HepG2 (cell line): Measurements from ENCODE around the gene PDIA6. TPM values are rescaled to one million over a fixed set of nuclear protein-coding genes. Genes with fewer than 3 reads are reported as not detected.

Experiments
- AGO1 ChIP-seq: fragments of 200-400 bp; formaldehyde crosslinking; IDR thresholded peaks from 2 replicates; pipeline ENCODE4 v1.6.1; 2017; ENCODE audit warnings: mild to moderate bottlenecking, low read depth, low read length, moderate library complexity; ENCODE audit not compliant: poor library complexity, severe bottlenecking
- ATM ChIP-seq: fragments of 450-650 bp; IDR thresholded peaks from 2 replicates; pipeline ENCODE4 v1.7.1; 2017; ENCODE audit warnings: mild to moderate bottlenecking, borderline replicate concordance
- CENPX ChIP-seq: sonication (generic); formaldehyde crosslinking; IDR thresholded peaks from 2 replicates; pipeline ENCODE4 v1.9.0; 2021; ENCODE audit warnings: mild to moderate bottlenecking, missing genetic modification reagents, moderate library complexity
- DPF2 ChIP-seq: sonication (generic); formaldehyde crosslinking; IDR thresholded peaks from 2 replicates; pipeline ENCODE4 v1.4.0; 2020; ENCODE audit warnings: mild to moderate bottlenecking, low read depth, missing genetic modification reagents, borderline replicate concordance
- HNRNPH1 ChIP-seq: fragments of 200-400 bp; formaldehyde crosslinking; optimal IDR thresholded peaks from 2 replicates; pipeline ENCODE3; 2017; ENCODE audit warnings: mild to moderate bottlenecking, low read depth, low read length
- JDP2 ChIP-seq: sonication (generic); formaldehyde crosslinking; IDR thresholded peaks from 2 replicates; pipeline ENCODE4 v1.8.1; 2022; ENCODE audit warnings: missing genetic modification reagents, borderline replicate concordance
- JUN ChIP-seq: sonication (generic); formaldehyde crosslinking; IDR thresholded peaks from 2 replicates; pipeline ENCODE4 v1.4.0; 2020; ENCODE audit warnings: mild to moderate bottlenecking, missing genetic modification reagents
- KAT7 ChIP-seq: IDR thresholded peaks from 2 replicates; pipeline ENCODE4 v1.6.1; 2018; ENCODE audit warnings: borderline replicate concordance, missing compliant biosample characterization
- MTA1 ChIP-seq: sonication (generic); formaldehyde crosslinking; IDR thresholded peaks from 2 replicates; pipeline ENCODE4 v1.4.0; 2020; ENCODE audit warnings: missing genetic modification reagents, mild to moderate bottlenecking, borderline replicate concordance
- PTBP1 ChIP-seq: fragments of 200-400 bp; formaldehyde crosslinking; IDR thresholded peaks from 2 replicates; pipeline ENCODE4 v1.6.1; 2018; ENCODE audit warnings: low read length, low read depth; ENCODE audit not compliant: poor library complexity, severe bottlenecking
- SOX13 ChIP-seq, 3 experiments: fragments of 450-650 bp in 1 of 3; sonication (generic) in 1 of 3; formaldehyde crosslinking in 1 of 3; IDR thresholded peaks in 2 of 3; conservative IDR thresholded peaks in 1 of 3; 2 replicates each; pipeline versions ENCODE4 v1.5.0 to v1.6.1; 2016 to 2020; ENCODE audit warnings: antibody characterized with exemption in 1 of 3, mild to moderate bottlenecking in 1 of 3, missing compliant biosample characterization in 1 of 3, missing genetic modification reagents in 1 of 3, moderate library complexity in 1 of 3
- THAP8 ChIP-seq: sonication (generic); formaldehyde crosslinking; IDR thresholded peaks from 2 replicates; pipeline ENCODE4 v1.5.1; 2020; ENCODE audit warnings: missing genetic modification reagents, mild to moderate bottlenecking, borderline replicate concordance
- TSC22D2 ChIP-seq: sonication (generic); formaldehyde crosslinking; IDR thresholded peaks from 2 replicates; pipeline ENCODE4 v1.5.1; 2020; ENCODE audit warnings: missing genetic modification reagents, mild to moderate bottlenecking, borderline replicate concordance
- ZMAT3 ChIP-seq: sonication (generic); formaldehyde crosslinking; conservative IDR thresholded peaks from 2 replicates; pipeline ENCODE4 v1.7.0; 2021; ENCODE audit warnings: missing genetic modification reagents
- ZNF354B ChIP-seq: sonication (generic); formaldehyde crosslinking; IDR thresholded peaks from 2 replicates; pipeline ENCODE4 v1.8.0; 2022; ENCODE audit warnings: mild to moderate bottlenecking, missing genetic modification reagents
- ZNF430 ChIP-seq: sonication (generic); formaldehyde crosslinking; IDR thresholded peaks from 2 replicates; pipeline ENCODE4 v1.9.0; 2021; ENCODE audit warnings: mild to moderate bottlenecking, missing genetic modification reagents
- ZNF451 ChIP-seq: sonication (generic); formaldehyde crosslinking; IDR thresholded peaks from 2 replicates; pipeline ENCODE4 v1.5.0; 2020; ENCODE audit warnings: mild to moderate bottlenecking, missing genetic modification reagents
- ZNF547 ChIP-seq: sonication (generic); formaldehyde crosslinking; IDR thresholded peaks from 2 replicates; pipeline ENCODE4 v1.5.1; 2020; ENCODE audit warnings: mild to moderate bottlenecking, missing genetic modification reagents
- ZNF580 ChIP-seq: IDR thresholded peaks from 2 replicates; pipeline ENCODE4 v1.6.1; 2016; ENCODE audit warnings: low read depth, borderline replicate concordance
- ZNF614 ChIP-seq: IDR thresholded peaks from 2 replicates; pipeline ENCODE4 v1.6.1; 2018; ENCODE audit warnings: missing biosample characterization, missing genetic modification reagents, inconsistent platforms, borderline replicate concordance
- ZNF629 ChIP-seq: sonication (generic); formaldehyde crosslinking; conservative IDR thresholded peaks from 2 replicates; pipeline ENCODE4 v1.5.0; 2020; ENCODE audit warnings: missing genetic modification reagents
- ZSCAN20 ChIP-seq: sonication (generic); formaldehyde crosslinking; IDR thresholded peaks from 2 replicates; pipeline ENCODE4 v1.4.0; 2020; ENCODE audit warnings: missing genetic modification reagents, mild to moderate bottlenecking, borderline replicate concordance
- ZSCAN30 ChIP-seq: sonication (generic); formaldehyde crosslinking; IDR thresholded peaks from 2 replicates; pipeline ENCODE4 v1.5.0; 2020; ENCODE audit warnings: mild to moderate bottlenecking, missing genetic modification reagents
- polyA plus RNA-seq, 8 experiments: library from polyadenylated mRNA; depleted of rRNA in 3 of 8; stranded (reverse) in 7 of 8; unstranded in 1 of 8; fragments of >200 nt; fragmentation: Illumina TruSeq in 4 of 8; extraction: Trizol in 4 of 8; gene quantifications; 2 replicates each; pipeline versions ENCODE4 v1.2.1 to v1.2.3, GENCODE V29; 2011 to 2016; ENCODE audit warnings: low read depth in 4 of 8, missing spikeins in 1 of 8, mixed read lengths in 1 of 8; ENCODE audit not compliant: insufficient read depth in 1 of 8
- total RNA-seq, 5 experiments: library from RNA; depleted of rRNA; stranded (reverse); fragments of >200 nt; fragmentation: Illumina TruSeq; extraction: Trizol; gene quantifications; 2 replicates each; pipeline ENCODE4 v1.2.3, GENCODE V29; 2016; ENCODE audit warnings: low read depth in 1 of 5
- TF ChIP-seq, protein P1 (sequence below): sonication (generic); formaldehyde crosslinking; IDR thresholded peaks from 2 replicates; pipeline ENCODE4 v1.4.0; 2020; ENCODE audit warnings: missing genetic modification reagents

The PDIA6 gene
- total and polyA plus RNA-seq, 2 of the 13 experiments (the other 11 are each of a cell fraction or from before 2014, with no cell fraction given), result 586 to 642 TPM

- TF ChIP-seq ZNF614 (CRISPR knock-in tag), result peak; percentile 75; the same call in 1 of the 2 replicates
- TF ChIP-seq HNRNPH1, result no peak
- TF ChIP-seq CENPX (CRISPR knock-in tag), result no peak
- no peak; the same call in 1 of the 2 replicates for TF ChIP-seq TSC22D2 (CRISPR knock-in tag)
- TF ChIP-seq MTA1, result peak; percentile 15; the same call in 1 of the 2 replicates
- no peak for TF ChIP-seq ATM
- TF ChIP-seq JUN, result 0 out of 2 replicates have a peak, but pooled peaks have one; percentile 48
- no peak for TF ChIP-seq PTBP1
- no peak for TF ChIP-seq THAP8
- TF ChIP-seq ZNF580 (CRISPR knock-in tag), result peak; percentile 41; the same call in 1 of the 2 replicates
- TF ChIP-seq SOX13 (IDR thresholded peaks at IDR 0.05), result no peak
- TF ChIP-seq SOX13 (CRISPR knock-in tag; conservative IDR thresholded peaks at IDR 0.05 in 1 of 2, IDR thresholded peaks at IDR 0.05 in 1 of 2), result no peak
- peak; percentile 61 for TF ChIP-seq AGO1
- TF ChIP-seq ZNF547 (CRISPR knock-in tag), result peak; percentile 72; the same call in 1 of the 2 replicates
- TF ChIP-seq ZNF354B, result no peak
- TF ChIP-seq KAT7 (CRISPR knock-in tag), result no peak
- TF ChIP-seq ZMAT3 (CRISPR knock-in tag), result no peak
- no peak for TF ChIP-seq JDP2
- TF ChIP-seq ZSCAN30 (CRISPR knock-in tag), result no peak
- no peak for TF ChIP-seq ZSCAN20 (CRISPR knock-in tag)
- no peak for TF ChIP-seq ZNF629 (CRISPR knock-in tag)
- TF ChIP-seq, protein P1, sequence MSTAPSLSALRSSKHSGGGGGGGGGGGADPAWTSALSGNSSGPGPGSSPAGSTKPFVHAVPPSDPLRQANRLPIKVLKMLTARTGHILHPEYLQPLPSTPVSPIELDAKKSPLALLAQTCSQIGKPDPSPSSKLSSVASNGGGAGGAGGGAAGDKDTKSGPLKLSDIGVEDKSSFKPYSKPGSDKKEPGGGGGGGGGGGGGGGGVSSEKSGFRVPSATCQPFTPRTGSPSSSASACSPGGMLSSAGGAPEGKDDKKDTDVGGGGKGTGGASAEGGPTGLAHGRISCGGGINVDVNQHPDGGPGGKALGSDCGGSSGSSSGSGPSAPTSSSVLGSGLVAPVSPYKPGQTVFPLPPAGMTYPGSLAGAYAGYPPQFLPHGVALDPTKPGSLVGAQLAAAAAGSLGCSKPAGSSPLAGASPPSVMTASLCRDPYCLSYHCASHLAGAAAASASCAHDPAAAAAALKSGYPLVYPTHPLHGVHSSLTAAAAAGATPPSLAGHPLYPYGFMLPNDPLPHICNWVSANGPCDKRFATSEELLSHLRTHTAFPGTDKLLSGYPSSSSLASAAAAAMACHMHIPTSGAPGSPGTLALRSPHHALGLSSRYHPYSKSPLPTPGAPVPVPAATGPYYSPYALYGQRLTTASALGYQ (CRISPR knock-in tag), result no peak
- TF ChIP-seq ZNF430 (CRISPR knock-in tag), result no peak
- TF ChIP-seq ZNF451 (CRISPR knock-in tag), result 0 out of 2 replicates have a peak, but pooled peaks have one; percentile 59
- TF ChIP-seq DPF2 (CRISPR knock-in tag), result no peak
Observed at GRCh38 chr2:10835052-10835970, 22.7 kb upstream of the PDIA6 start (continued).
